HepG2 (cell line): ENCODE results near the gene HUNK. TPM values are rescaled to one million over a fixed set of nuclear protein-coding genes. Genes with fewer than 3 reads are reported as not detected.

Experiments
- ATAC-seq: fragments of 200-7000 bp; cut with Tn5 transposase; 3 replicates; pipeline ENCODE4 v1.9.1; 2020; ENCODE audit warnings: mild to moderate bottlenecking, moderate library complexity
- BruUV-seq: library from RNA; stranded (reverse); fragments of 400-500 nt; replicated peaks from 2 replicates; lab custom pipeline; 2021; lab: Mats Ljungman, UMichigan
- CTCF ChIA-PET: fragments of 300-600 bp; formaldehyde crosslinking; extraction: SDS; loops from one replicate; lab custom pipeline; 2021; ENCODE audit warnings: low total read pairs, inconsistent platforms, low intra/inter-chr PET ratio; lab: Yijun Ruan, JAX
- POLR2A ChIA-PET: fragments of 350-600 bp; sonication (Branson Sonifier 250); formaldehyde crosslinking; loops from one replicate; lab custom pipeline; 2020; ENCODE audit warnings: antibody characterized with exemption, inconsistent platforms; lab: Yijun Ruan, JAX
- DNase-seq: peaks from one replicate; pipeline ENCODE4 v3.0.0-alpha.2; 2015; ENCODE audit warnings: low spot score
- FAIRE-seq: peaks from 3 replicates; lab custom pipeline; 2011; peaks lifted over from hg19 to GRCh38; lab: Jason Lieb, UNC
- H2AFZ ChIP-seq: one replicate; pipeline ENCODE4 v1.6.1; 2011; ENCODE audit warnings: low read length, inconsistent platforms
- H3K27ac ChIP-seq: fragments of 300-600 bp; 3 replicates; pipeline ENCODE4 v1.8.0; 2011; ENCODE audit warnings: mixed run types, mild to moderate bottlenecking, mixed read lengths, low read length, inconsistent platforms; ENCODE audit not compliant: insufficient read depth; ENCODE audit errors: extremely low read length
- H3K27me3 ChIP-seq, 2 experiments: fragments of 200-600 bp in 1 of 2; 2 replicates in 1 of 2; 3 replicates in 1 of 2; pipeline versions ENCODE4 v1.6.0 to v1.8.0; 2011; ENCODE audit warnings: low read length in 2 of 2, mild to moderate bottlenecking in 2 of 2, moderate library complexity in 2 of 2, inconsistent platforms in 1 of 2; ENCODE audit not compliant: insufficient read depth in 2 of 2, control insufficient read depth in 1 of 2
- H3K36me3 ChIP-seq, 2 experiments: fragments of 200-600 bp in 1 of 2; replicated peaks in 1 of 2; 2 replicates in 1 of 2; 3 replicates in 1 of 2; pipeline versions ENCODE4 v1.5.1 to v1.8.0; 2011; ENCODE audit warnings: low read length in 2 of 2, inconsistent platforms in 1 of 2; ENCODE audit not compliant: insufficient read depth in 2 of 2, control insufficient read depth in 1 of 2
- H3K4me1 ChIP-seq: 2 replicates; pipeline ENCODE4 v1.5.1; 2012; ENCODE audit warnings: low read length, inconsistent platforms; ENCODE audit not compliant: insufficient read depth
- H3K4me2 ChIP-seq: 2 replicates; pipeline ENCODE4 v1.6.0; 2011; ENCODE audit warnings: low read depth, low read length, inconsistent platforms
- H3K4me3 ChIP-seq, 3 experiments: fragments of 200-600 bp in 1 of 3; sonication (generic), shearing (Covaris generic) in 1 of 3; replicated peaks in 1 of 3; 2 replicates each; pipeline ENCODE4 v1.5.1; 2011 to 2016; ENCODE audit warnings: low read length in 3 of 3, inconsistent platforms in 2 of 3, low read depth in 2 of 3, mild to moderate bottlenecking in 2 of 3, control low read depth in 1 of 3, mixed read lengths in 1 of 3; ENCODE audit not compliant: insufficient read depth in 1 of 3
- H3K79me2 ChIP-seq: one replicate; pipeline ENCODE4 v1.6.1; 2011; ENCODE audit warnings: low read length, inconsistent platforms; ENCODE audit not compliant: insufficient read depth
- H3K9ac ChIP-seq: 2 replicates; pipeline ENCODE4 v1.6.0; 2011; ENCODE audit warnings: mild to moderate bottlenecking, low read depth, low read length, inconsistent platforms; ENCODE audit not compliant: insufficient read depth
- H3K9me3 ChIP-seq: 2 replicates; pipeline ENCODE4 v1.5.1; 2012; ENCODE audit warnings: mild to moderate bottlenecking, low read length
- H4K20me1 ChIP-seq: 2 replicates; pipeline ENCODE4 v1.6.0; 2011; ENCODE audit warnings: inconsistent platforms, mild to moderate bottlenecking, low read length, moderate library complexity; ENCODE audit not compliant: insufficient read depth
- CAMTA2 ChIP-seq: sonication (generic); formaldehyde crosslinking; IDR thresholded peaks from 2 replicates; pipeline ENCODE4 v1.4.0; 2020; ENCODE audit warnings: mild to moderate bottlenecking, missing genetic modification reagents, borderline replicate concordance
- ZNF101 ChIP-seq: sonication (generic); formaldehyde crosslinking; IDR thresholded peaks from 2 replicates; pipeline ENCODE4 v1.4.0; 2020; ENCODE audit warnings: mild to moderate bottlenecking, low read depth, missing genetic modification reagents, borderline replicate concordance
- ZNF12 ChIP-seq: sonication (generic); formaldehyde crosslinking; IDR thresholded peaks from 2 replicates; pipeline ENCODE4 v1.5.0; 2020; ENCODE audit warnings: missing genetic modification reagents
- ZNF367 ChIP-seq: sonication (generic); formaldehyde crosslinking; IDR thresholded peaks from 2 replicates; pipeline ENCODE4 v1.4.0; 2020; ENCODE audit warnings: missing genetic modification reagents, borderline replicate concordance
- ZSCAN25 ChIP-seq: sonication (generic); formaldehyde crosslinking; IDR thresholded peaks from 2 replicates; pipeline ENCODE4 v1.8.0; 2022; ENCODE audit warnings: mild to moderate bottlenecking, missing genetic modification reagents
- WGBS: methylation state at CpG from one replicate; pipeline ENCODE4 v1.1.6; 2017; ENCODE audit warnings: low lambda C conversion rate; 5-methylcytosine and 5-hydroxymethylcytosine counted together
- in situ Hi-C: cut with HindIII; loops from 2 replicates; pipeline ENCODE4 v1.10.0; 2017; ENCODE audit warnings: low pct_unique_long_range_greater_than_20kb; ENCODE audit not compliant: extremely low pct_ligation_motif_present
- intact Hi-C: fragments of 100-400 bp; cut with micrococcal nuclease; formaldehyde crosslinking; loops from one replicate; pipeline ENCODE4 v1.10.0; 2022; ENCODE audit not compliant: unreplicated experiment
- polyA plus RNA-seq, 8 experiments: library from polyadenylated mRNA; depleted of rRNA in 3 of 8; stranded (reverse) in 7 of 8; unstranded in 1 of 8; fragments of >200 nt; fragmentation: Illumina TruSeq in 4 of 8; extraction: Trizol in 4 of 8; gene quantifications; 2 replicates each; pipeline versions ENCODE4 v1.2.1 to v1.2.3, GENCODE V29; 2011 to 2016; ENCODE audit warnings: low read depth in 4 of 8, missing spikeins in 1 of 8, mixed read lengths in 1 of 8; ENCODE audit not compliant: insufficient read depth in 1 of 8
- total RNA-seq, 5 experiments: library from RNA; depleted of rRNA; stranded (reverse); fragments of >200 nt; fragmentation: Illumina TruSeq; extraction: Trizol; gene quantifications; 2 replicates each; pipeline ENCODE4 v1.2.3, GENCODE V29; 2016; ENCODE audit warnings: low read depth in 1 of 5
- TF ChIP-seq, protein P1 (sequence below): sonication (generic); formaldehyde crosslinking; IDR thresholded peaks from 2 replicates; pipeline ENCODE4 v1.4.0; 2020; ENCODE audit warnings: missing genetic modification reagents, mild to moderate bottlenecking, borderline replicate concordance
- TF ChIP-seq, protein P2 (sequence below): sonication (generic); formaldehyde crosslinking; IDR thresholded peaks from 2 replicates; pipeline ENCODE4 v1.9.0; 2021; ENCODE audit warnings: missing genetic modification reagents, mild to moderate bottlenecking, borderline replicate concordance
- TF ChIP-seq, protein P3 (sequence below): sonication (generic); formaldehyde crosslinking; IDR thresholded peaks from 2 replicates; pipeline ENCODE4 v1.4.0; 2020; ENCODE audit warnings: missing genetic modification reagents
- TF ChIP-seq, protein P4 (sequence below): sonication (generic); formaldehyde crosslinking; IDR thresholded peaks from 2 replicates; pipeline ENCODE4 v1.5.1; 2020; ENCODE audit warnings: missing genetic modification reagents, mild to moderate bottlenecking, borderline replicate concordance

The HUNK gene
- total and polyA plus RNA-seq, 2 of the 13 experiments (the other 11 are each of a cell fraction or from before 2014, with no cell fraction given): 1.8 to 1.9 TPM

DNA sequence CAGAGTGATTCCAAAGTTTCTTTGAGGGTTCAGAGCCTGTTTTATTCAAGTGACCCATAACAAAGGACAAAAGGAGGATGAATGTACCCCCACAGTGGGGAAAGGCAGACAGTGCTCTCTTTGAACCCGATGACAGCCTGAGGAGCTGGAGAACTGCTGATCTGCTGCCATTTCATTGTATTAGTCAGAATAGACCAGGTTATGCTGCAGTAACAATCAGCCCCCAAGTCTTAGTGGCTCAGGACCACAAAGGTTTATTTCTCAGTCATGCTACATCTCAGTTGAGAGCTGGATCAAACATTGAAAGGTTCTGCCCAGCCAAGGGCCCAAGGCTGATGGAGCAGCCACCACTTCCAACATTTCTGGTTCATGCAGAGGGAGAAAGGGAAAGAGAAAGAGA lies 88.9 kb downstream of the HUNK start:
- TF ChIP-seq, protein P1, sequence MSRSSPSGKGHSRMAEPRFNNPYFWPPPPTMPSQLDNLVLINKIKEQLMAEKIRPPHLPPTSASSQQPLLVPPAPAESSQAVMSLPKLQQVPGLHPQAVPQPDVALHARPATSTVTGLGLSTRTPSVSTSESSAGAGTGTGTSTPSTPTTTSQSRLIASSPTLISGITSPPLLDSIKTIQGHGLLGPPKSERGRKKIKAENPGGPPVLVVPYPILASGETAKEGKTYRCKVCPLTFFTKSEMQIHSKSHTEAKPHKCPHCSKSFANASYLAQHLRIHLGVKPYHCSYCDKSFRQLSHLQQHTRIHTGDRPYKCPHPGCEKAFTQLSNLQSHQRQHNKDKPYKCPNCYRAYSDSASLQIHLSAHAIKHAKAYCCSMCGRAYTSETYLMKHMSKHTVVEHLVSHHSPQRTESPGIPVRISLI (CRISPR knock-in tag): no peak
- TF ChIP-seq CAMTA2 (CRISPR knock-in tag) (no peak), ZNF12 (CRISPR knock-in tag) (peak; percentile 97)
- TF ChIP-seq, protein P2, sequence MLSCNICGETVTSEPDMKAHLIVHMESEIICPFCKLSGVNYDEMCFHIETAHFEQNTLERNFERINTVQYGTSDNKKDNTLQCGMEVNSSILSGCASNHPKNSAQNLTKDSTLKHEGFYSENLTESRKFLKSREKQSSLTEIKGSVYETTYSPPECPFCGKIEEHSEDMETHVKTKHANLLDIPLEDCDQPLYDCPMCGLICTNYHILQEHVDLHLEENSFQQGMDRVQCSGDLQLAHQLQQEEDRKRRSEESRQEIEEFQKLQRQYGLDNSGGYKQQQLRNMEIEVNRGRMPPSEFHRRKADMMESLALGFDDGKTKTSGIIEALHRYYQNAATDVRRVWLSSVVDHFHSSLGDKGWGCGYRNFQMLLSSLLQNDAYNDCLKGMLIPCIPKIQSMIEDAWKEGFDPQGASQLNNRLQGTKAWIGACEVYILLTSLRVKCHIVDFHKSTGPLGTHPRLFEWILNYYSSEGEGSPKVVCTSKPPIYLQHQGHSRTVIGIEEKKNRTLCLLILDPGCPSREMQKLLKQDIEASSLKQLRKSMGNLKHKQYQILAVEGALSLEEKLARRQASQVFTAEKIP: no peak
- Histone ChIP-seq H3K36me3 (peaks cover 0 to 3% of the 10 kb centered on the region in 2 experiments; a peak in 2 of 5 replicates), H3K9me3 (no peaks in the 10 kb centered on the region), H4K20me1 (no peaks in the 10 kb centered on the region), H3K79me2 (no peaks in the 10 kb centered on the region), H3K27me3 (no peaks in the 10 kb centered on the region), H3K4me2 (no peak overlapping the region), H2AFZ (no peak overlapping the region), H3K9ac (no peak overlapping the region), H3K4me3 (no peak overlapping the region), H3K4me1 (no peaks in the 10 kb centered on the region), H3K27ac (no peak overlapping the region)
- intact Hi-C loops: loop anchor here (1.0 kb wide), 1 partner anchor 43 kb away; no protein-coding TSS in a partner anchor
- POLR2A ChIA-PET: no interaction called here
- 90% methylated on average over 1 of the region's 1 CpG for WGBS
- no peak for FAIRE-seq
- BruUV-seq: no TSS peak
- CTCF ChIA-PET: no interaction called here
- in situ Hi-C loops: no loop called here
- DNase-seq: no peak
- ATAC-seq: no peak

DNA sequence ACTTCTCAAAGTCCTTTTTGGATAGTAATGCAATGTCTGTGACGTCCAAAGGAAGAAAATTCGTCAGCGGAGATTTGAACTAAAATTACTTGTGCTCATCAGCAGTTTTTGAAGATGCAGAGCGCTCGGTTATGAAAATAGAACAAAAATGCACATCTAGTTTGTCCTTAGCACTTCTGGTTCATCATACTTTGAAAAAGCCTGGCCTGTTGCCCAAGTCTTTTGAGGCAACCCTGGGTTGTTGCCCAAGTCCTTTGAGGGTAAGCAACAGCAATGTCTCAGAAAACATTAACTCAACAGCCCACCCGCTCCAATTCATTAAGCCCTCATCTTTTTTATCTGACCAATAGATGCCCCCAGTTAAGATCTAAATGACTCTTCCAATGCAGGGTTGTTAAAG lies 91.9 kb downstream of the HUNK start:
- Histone ChIP-seq H3K4me3 (no peak overlapping the region), H3K36me3 (peaks cover 0 to 3% of the 10 kb centered on the region in 2 experiments; a peak in 2 of 5 replicates), H4K20me1 (no peaks in the 10 kb centered on the region), H2AFZ (no peak overlapping the region), H3K4me2 (no peak overlapping the region), H3K27ac (no peak overlapping the region), H3K4me1 (no peaks in the 10 kb centered on the region), H3K9ac (no peak overlapping the region), H3K27me3 (no peaks in the 10 kb centered on the region), H3K9me3 (no peaks in the 10 kb centered on the region), H3K79me2 (no peaks in the 10 kb centered on the region)
- TF ChIP-seq, protein P3, sequence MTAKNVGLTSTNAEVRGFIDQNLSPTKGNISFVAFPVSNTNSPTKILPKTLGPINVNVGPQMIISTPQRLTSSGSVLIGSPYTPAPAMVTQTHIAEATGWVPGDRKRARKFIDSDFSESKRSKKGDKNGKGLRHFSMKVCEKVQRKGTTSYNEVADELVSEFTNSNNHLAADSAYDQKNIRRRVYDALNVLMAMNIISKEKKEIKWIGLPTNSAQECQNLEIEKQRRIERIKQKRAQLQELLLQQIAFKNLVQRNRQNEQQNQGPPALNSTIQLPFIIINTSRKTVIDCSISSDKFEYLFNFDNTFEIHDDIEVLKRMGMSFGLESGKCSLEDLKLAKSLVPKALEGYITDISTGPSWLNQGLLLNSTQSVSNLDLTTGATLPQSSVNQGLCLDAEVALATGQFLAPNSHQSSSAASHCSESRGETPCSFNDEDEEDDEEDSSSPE: no peak
- TF ChIP-seq ZNF101 (no peak), ZNF367 (CRISPR knock-in tag) (no peak), ZSCAN25 (CRISPR knock-in tag) (no peak)
- TF ChIP-seq, protein P4, sequence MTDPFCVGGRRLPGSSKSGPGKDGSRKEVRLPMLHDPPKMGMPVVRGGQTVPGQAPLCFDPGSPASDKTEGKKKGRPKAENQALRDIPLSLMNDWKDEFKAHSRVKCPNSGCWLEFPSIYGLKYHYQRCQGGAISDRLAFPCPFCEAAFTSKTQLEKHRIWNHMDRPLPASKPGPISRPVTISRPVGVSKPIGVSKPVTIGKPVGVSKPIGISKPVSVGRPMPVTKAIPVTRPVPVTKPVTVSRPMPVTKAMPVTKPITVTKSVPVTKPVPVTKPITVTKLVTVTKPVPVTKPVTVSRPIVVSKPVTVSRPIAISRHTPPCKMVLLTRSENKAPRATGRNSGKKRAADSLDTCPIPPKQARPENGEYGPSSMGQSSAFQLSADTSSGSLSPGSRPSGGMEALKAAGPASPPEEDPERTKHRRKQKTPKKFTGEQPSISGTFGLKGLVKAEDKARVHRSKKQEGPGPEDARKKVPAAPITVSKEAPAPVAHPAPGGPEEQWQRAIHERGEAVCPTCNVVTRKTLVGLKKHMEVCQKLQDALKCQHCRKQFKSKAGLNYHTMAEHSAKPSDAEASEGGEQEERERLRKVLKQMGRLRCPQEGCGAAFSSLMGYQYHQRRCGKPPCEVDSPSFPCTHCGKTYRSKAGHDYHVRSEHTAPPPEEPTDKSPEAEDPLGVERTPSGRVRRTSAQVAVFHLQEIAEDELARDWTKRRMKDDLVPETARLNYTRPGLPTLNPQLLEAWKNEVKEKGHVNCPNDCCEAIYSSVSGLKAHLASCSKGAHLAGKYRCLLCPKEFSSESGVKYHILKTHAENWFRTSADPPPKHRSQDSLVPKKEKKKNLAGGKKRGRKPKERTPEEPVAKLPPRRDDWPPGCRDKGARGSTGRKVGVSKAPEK: no peak
- WGBS: 92% methylated on average over 6 of the region's 6 CpGs
- ChIA-PET CTCF (no interaction called here), POLR2A (no interaction called here)
- in situ Hi-C loops: no loop called here
- intact Hi-C loops: no loop called here
- ATAC-seq (no peak), DNase-seq (no peak), FAIRE-seq (no peak)
- no TSS peak for BruUV-seq
